GM23338 (cell line): Measurements from ENCODE around the gene PPDPF.
"Not testable (repeated sequence)": the region's sequence is repeated elsewhere in the genome, so short reads cannot be mapped to it uniquely, and the experiment has no call there.

Source experiments
- CREB1 ChIP-seq: fragments of 250-450 bp; sonication (Bioruptor Pico); IDR thresholded peaks from 2 replicates; pipeline ENCODE4 v1.5.0; 2020; ENCODE audit warnings: low read depth, mild to moderate bottlenecking, moderate library complexity
- EZH2 ChIP-seq: fragments of 200-600 bp; sonication (generic); IDR thresholded peaks from one replicate; pipeline ENCODE4 v1.8.0; 2017; ENCODE audit warnings: antibody characterized with exemption, mild to moderate bottlenecking, low read depth; ENCODE audit not compliant: unreplicated experiment
- POLR2AphosphoS5 ChIP-seq: IDR thresholded peaks from 2 replicates; pipeline ENCODE4 v1.6.1; 2016; ENCODE audit warnings: antibody characterized with exemption, low read depth
- TF ChIP-seq, protein P1 (sequence below), 2 experiments: fragments of 200-600 bp in 1 of 2; sonication (generic) in 1 of 2; conservative IDR thresholded peaks; 2 replicates each; pipeline versions ENCODE4 v1.5.1 to v1.6.1; 2016 to 2017; ENCODE audit warnings: antibody characterized with exemption in 2 of 2, low read depth in 2 of 2, mild to moderate bottlenecking in 2 of 2, moderate library complexity in 1 of 2
- TF ChIP-seq, protein P2 (sequence below): IDR thresholded peaks from one replicate; pipeline ENCODE4 v1.6.1; 2018; ENCODE audit warnings: antibody characterized with exemption; ENCODE audit not compliant: unreplicated experiment

DNA sequence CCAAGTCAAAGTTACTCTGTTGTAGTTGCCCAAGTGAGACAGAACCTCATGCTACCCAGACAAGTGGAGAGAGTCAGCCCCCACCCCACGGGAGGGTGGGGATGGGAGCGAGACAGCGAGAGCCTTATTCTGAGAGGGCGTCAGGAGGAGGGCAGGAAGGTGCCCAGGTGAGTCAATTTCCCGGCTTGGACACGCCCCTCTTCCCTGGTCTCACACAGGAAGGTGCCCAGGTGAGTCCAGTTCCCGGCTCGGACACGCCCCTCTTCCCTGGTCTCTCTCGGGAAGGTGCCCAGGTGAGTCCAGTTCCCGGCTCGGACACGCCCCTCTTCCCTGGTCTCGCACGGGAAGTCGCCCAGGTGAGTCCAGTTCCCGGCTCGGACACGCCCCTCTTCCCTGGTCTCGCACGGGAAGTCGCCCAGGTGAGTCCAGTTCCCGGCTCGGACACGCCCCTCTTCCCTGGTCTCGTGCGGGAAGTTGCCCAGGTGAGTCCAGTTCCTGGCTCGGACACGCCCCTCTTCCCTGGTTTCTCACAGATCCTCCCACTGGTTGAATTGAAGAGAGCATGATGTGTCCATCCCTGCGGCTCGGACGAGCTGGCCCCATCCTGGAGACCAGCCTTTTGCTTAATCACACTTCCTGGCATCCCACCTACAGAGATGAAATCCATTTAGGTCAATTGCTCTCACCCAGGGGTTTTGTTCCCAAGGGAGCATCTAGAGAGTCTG is 40.7 kb upstream of the PPDPF start:
- TF ChIP-seq, protein P1, sequence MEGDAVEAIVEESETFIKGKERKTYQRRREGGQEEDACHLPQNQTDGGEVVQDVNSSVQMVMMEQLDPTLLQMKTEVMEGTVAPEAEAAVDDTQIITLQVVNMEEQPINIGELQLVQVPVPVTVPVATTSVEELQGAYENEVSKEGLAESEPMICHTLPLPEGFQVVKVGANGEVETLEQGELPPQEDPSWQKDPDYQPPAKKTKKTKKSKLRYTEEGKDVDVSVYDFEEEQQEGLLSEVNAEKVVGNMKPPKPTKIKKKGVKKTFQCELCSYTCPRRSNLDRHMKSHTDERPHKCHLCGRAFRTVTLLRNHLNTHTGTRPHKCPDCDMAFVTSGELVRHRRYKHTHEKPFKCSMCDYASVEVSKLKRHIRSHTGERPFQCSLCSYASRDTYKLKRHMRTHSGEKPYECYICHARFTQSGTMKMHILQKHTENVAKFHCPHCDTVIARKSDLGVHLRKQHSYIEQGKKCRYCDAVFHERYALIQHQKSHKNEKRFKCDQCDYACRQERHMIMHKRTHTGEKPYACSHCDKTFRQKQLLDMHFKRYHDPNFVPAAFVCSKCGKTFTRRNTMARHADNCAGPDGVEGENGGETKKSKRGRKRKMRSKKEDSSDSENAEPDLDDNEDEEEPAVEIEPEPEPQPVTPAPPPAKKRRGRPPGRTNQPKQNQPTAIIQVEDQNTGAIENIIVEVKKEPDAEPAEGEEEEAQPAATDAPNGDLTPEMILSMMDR (conservative IDR thresholded peaks at IDR 0.05; ENCODE audit: low read depth in 2 of 2), result not testable (repeated sequence)
- TF ChIP-seq, protein P2, sequence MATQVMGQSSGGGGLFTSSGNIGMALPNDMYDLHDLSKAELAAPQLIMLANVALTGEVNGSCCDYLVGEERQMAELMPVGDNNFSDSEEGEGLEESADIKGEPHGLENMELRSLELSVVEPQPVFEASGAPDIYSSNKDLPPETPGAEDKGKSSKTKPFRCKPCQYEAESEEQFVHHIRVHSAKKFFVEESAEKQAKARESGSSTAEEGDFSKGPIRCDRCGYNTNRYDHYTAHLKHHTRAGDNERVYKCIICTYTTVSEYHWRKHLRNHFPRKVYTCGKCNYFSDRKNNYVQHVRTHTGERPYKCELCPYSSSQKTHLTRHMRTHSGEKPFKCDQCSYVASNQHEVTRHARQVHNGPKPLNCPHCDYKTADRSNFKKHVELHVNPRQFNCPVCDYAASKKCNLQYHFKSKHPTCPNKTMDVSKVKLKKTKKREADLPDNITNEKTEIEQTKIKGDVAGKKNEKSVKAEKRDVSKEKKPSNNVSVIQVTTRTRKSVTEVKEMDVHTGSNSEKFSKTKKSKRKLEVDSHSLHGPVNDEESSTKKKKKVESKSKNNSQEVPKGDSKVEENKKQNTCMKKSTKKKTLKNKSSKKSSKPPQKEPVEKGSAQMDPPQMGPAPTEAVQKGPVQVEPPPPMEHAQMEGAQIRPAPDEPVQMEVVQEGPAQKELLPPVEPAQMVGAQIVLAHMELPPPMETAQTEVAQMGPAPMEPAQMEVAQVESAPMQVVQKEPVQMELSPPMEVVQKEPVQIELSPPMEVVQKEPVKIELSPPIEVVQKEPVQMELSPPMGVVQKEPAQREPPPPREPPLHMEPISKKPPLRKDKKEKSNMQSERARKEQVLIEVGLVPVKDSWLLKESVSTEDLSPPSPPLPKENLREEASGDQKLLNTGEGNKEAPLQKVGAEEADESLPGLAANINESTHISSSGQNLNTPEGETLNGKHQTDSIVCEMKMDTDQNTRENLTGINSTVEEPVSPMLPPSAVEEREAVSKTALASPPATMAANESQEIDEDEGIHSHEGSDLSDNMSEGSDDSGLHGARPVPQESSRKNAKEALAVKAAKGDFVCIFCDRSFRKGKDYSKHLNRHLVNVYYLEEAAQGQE, result not testable (repeated sequence)
- TF ChIP-seq CREB1 (CRISPR knock-in tag); EZH2; POLR2AphosphoS5: not testable (repeated sequence)
